ENCODE measurements around the gene TMBIM1.
"Not testable (repeated sequence)": the region's sequence is repeated elsewhere in the genome, so short reads cannot be mapped to it uniquely, and the experiment has no call there.

The TMBIM1 gene

DNA sequence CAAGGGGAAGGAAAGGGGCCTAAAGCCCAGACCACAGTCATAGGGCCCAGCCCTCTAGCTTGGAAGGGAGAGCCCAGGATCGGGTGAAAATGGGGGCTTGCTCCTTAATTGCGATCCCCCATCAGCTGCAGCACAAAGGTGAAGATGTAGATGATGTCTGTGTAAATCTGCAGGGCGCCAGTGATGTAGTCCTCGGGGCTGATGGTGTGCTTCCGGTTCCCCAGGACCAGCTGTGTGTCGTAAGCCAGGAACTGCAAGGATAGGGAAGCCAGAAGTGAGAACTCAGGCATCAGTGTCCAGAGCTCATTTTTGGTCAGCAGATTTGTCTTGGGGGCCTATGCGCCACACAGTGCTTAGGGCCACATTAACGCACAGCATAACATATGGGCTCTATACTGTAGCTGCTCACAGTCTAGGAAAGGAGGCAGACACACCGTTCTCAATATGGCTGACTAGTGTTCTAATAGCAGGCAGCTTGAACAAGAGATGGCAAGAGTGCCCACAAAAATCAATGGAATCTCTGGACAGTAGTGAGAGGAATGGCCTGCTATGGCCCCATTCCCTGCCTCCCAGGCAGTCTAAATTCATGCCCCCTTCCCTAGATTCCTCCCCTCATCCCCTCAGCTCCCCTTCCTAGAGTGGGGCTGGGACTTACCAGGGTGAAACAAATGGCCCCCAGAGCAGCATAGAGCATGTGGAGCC, 16.8 kb downstream of the TMBIM1 start:
- no peak overlapping the region for H3K27ac ChIP-seq (ENCODE audit: low read length)
- H3K36me3 ChIP-seq (ENCODE audit: control insufficient read depth in 1 of 2, insufficient read depth in 2 of 2, low read length in 2 of 2) = peaks cover 66 to 70% of the 10 kb centered on the region in 2 donors
- H3K9me3 ChIP-seq (ENCODE audit: control insufficient read depth in 1 of 2, low read length in 2 of 2) = no peaks in the 10 kb centered on the region
- H3K4me1 ChIP-seq (ENCODE audit: control insufficient read depth in 1 of 2, insufficient read depth in 2 of 2, low read length in 2 of 2) = peaks cover 12 to 32% of the 10 kb centered on the region in 2 donors
- H3K27me3 ChIP-seq (ENCODE audit: low read depth, low read length) = no peaks in the 10 kb centered on the region
- no peak overlapping the region for H3K4me3 ChIP-seq (ENCODE audit: low read depth in 1 of 2, low read length in 2 of 2)

- H3K4me1 ChIP-seq (ENCODE audit: control insufficient read depth in 1 of 2, insufficient read depth in 2 of 2, low read length in 2 of 2) = peaks cover 12 to 32% of the 10 kb centered on the region in 2 donors
- H3K36me3 ChIP-seq (ENCODE audit: control insufficient read depth in 1 of 2, insufficient read depth in 2 of 2, low read length in 2 of 2) = peaks cover 57 to 61% of the 10 kb centered on the region in 2 donors
- no peak overlapping the region for H3K27ac ChIP-seq (ENCODE audit: low read length)
Measured at GRCh38 chr2:218274586-218274985, 17.7 kb downstream of the TMBIM1 start.

DNA sequence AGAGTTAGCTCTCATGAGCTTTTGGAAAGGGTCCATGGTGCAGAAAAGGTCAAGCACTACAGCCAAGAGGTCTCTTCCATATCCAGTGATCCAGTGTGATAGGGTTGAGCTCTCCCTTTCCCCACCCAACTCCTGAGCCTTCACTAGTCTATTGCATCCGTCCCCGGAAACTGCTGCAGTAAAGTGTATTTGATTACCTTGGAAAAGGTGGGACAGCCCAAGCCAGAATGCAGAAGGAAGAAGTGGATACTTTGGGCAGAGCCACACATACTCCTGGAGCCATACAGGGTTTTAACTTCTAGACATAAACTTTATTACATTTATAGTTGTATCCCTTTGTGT, 18.4 kb downstream of the TMBIM1 start:
- H3K4me3 ChIP-seq (ENCODE audit: low read depth in 1 of 2, low read length in 2 of 2) = no peak overlapping the region
- peaks cover 50 to 54% of the 10 kb centered on the region in 2 donors for H3K36me3 ChIP-seq (ENCODE audit: control insufficient read depth in 1 of 2, insufficient read depth in 2 of 2, low read length in 2 of 2)
- no peaks in the 10 kb centered on the region for H3K9me3 ChIP-seq (ENCODE audit: control insufficient read depth in 1 of 2, low read length in 2 of 2)
- H3K27me3 ChIP-seq (ENCODE audit: low read depth, low read length) = no peaks in the 10 kb centered on the region
- H3K4me1 ChIP-seq (ENCODE audit: control insufficient read depth in 1 of 2, insufficient read depth in 2 of 2, low read length in 2 of 2) = peaks cover 16 to 34% of the 10 kb centered on the region in 2 donors
- H3K27ac ChIP-seq (ENCODE audit: low read length) = no peak overlapping the region

More at GRCh38 chr2:218274586-218274985, 17.7 kb downstream of the TMBIM1 start:
- no peaks in the 10 kb centered on the region for H3K9me3 ChIP-seq (ENCODE audit: control insufficient read depth in 1 of 2, low read length in 2 of 2)
- no peaks in the 10 kb centered on the region for H3K27me3 ChIP-seq (ENCODE audit: low read depth, low read length)
- H3K4me3 ChIP-seq (ENCODE audit: low read depth in 1 of 2, low read length in 2 of 2) = no peak overlapping the region

- Histone ChIP-seq H3K36me3 (ENCODE audit: control insufficient read depth in 1 of 2, insufficient read depth in 2 of 2, low read length in 2 of 2) (peaks cover 46 to 49% of the 10 kb centered on the region in 2 donors), H3K4me1 (ENCODE audit: control insufficient read depth in 1 of 2, insufficient read depth in 2 of 2, low read length in 2 of 2) (peaks cover 16 to 36% of the 10 kb centered on the region in 2 donors), H3K27ac (ENCODE audit: low read length) (peak overlapping the region; percentile 67)
- H3K27me3 ChIP-seq (ENCODE audit: low read depth, low read length); H3K9me3 ChIP-seq (ENCODE audit: control insufficient read depth in 1 of 2, low read length in 2 of 2); H3K4me3 ChIP-seq (ENCODE audit: low read depth in 1 of 2, low read length in 2 of 2): not testable (repeated sequence)
Measured at GRCh38 chr2:218273214-218273907, 18.9 kb downstream of the TMBIM1 start.

DNA sequence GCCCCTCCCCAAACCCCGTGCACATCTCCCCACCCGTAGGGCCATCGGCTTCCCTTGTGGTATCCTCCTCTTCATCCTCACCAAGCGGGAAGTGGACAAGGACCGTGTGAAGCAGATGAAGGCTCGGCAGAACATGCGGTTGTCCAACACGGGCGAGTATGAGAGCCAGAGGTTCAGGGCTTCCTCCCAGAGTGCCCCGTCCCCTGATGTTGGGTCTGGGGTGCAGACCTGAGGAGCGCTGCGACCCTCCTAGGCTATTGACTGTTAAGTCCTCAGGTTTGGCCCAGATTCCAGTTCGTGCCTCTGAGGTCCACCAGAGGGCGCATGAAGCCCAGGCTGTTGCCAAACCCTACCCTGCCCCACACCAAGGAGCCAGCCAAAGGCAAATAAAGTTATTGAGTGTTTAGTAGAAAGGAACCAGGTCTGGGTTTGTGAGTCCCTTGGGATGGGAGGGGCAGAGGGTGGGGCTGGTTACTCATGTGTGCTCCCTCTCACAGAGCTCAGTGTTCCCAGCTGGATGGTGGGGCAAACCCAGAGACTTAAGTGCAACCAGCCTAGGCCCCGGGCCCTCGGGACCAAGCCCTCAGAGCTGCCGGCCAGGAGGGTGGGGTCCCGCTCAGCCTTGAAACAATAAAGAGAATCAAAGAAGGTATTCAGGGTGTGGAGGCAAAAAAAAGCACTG, 19.6 kb downstream of the TMBIM1 start:
- Histone ChIP-seq H3K36me3 (ENCODE audit: control insufficient read depth in 1 of 2, insufficient read depth in 2 of 2, low read length in 2 of 2) (peaks cover 40 to 42% of the 10 kb centered on the region in 2 donors), H3K4me1 (ENCODE audit: control insufficient read depth in 1 of 2, insufficient read depth in 2 of 2, low read length in 2 of 2) (peaks cover 16 to 37% of the 10 kb centered on the region in 2 donors), H3K27ac (ENCODE audit: low read length) (peak overlapping the region; percentile 82), H3K4me3 (ENCODE audit: low read depth in 1 of 2, low read length in 2 of 2) (peak overlapping the region in 1 of 2 donors; percentile 3), H3K9me3 (ENCODE audit: control insufficient read depth in 1 of 2, low read length in 2 of 2) (no peaks in the 10 kb centered on the region), H3K27me3 (ENCODE audit: low read depth, low read length) (no peaks in the 10 kb centered on the region)

DNA sequence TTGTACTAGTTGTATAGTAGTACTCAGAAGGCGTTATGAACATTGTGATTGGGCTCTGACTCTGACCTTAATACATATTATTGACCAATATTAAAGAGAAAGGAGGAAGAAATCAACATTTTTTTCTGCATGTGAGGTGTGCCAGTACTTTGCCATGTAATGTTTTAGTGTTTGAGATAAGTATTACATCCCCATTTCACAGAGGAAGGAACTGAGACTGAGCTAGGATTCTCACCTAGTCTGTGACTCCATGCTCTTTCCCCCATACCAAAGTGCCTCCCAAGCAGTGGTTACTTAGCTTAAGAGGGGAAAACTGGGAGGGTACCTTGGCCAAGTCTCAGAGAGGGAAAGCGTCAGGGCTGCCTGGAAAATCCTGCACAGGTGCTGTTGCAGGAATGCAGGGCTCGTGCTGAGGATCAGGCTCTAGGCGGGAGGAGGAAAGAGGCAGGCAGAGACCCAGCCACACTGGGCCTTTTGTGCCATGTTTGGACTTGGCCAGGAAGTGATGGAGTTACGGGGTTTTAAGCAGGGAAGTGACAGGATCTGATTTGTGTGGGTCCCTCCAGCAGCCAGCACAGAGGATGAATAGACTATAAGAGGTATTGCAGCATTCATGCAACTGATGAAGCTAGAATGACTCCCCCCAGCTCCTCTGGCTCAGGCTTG, 20.3 kb downstream of the TMBIM1 start:
- Histone ChIP-seq H3K9me3 (ENCODE audit: control insufficient read depth in 1 of 2, low read length in 2 of 2) (no peaks in the 10 kb centered on the region), H3K27ac (ENCODE audit: low read length) (peak overlapping the region; percentile 82), H3K36me3 (ENCODE audit: control insufficient read depth in 1 of 2, insufficient read depth in 2 of 2, low read length in 2 of 2) (peaks cover 40 to 41% of the 10 kb centered on the region in 2 donors), H3K27me3 (ENCODE audit: low read depth, low read length) (no peaks in the 10 kb centered on the region), H3K4me1 (ENCODE audit: control insufficient read depth in 1 of 2, insufficient read depth in 2 of 2, low read length in 2 of 2) (peaks cover 16 to 40% of the 10 kb centered on the region in 2 donors), H3K4me3 (ENCODE audit: low read depth in 1 of 2, low read length in 2 of 2) (peak overlapping the region; percentile 91 to 96)

DNA sequence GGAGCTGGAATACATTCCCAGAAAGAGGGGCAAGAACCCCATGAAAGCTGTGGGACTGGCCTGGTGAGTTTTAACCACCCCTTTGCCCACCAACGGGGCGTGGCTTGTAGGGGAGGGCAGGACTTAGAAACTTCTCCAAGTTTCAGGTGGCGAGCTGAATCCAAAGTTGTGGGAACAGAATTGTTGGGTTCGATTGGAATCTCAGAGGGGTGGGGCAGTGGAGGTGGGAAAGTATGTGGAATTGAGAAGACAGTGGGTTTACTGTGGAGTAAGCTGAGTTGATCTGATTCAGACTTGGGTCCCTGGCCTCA, 20.9 kb downstream of the TMBIM1 start:
- no peaks in the 10 kb centered on the region for H3K27me3 ChIP-seq (ENCODE audit: low read depth, low read length)
- H3K4me3 ChIP-seq (ENCODE audit: low read depth in 1 of 2, low read length in 2 of 2) = peak overlapping the region; percentile 91 to 96
- H3K9me3 ChIP-seq (ENCODE audit: control insufficient read depth in 1 of 2, low read length in 2 of 2) = no peaks in the 10 kb centered on the region
- peaks cover 16 to 40% of the 10 kb centered on the region in 2 donors for H3K4me1 ChIP-seq (ENCODE audit: control insufficient read depth in 1 of 2, insufficient read depth in 2 of 2, low read length in 2 of 2)
- H3K27ac ChIP-seq (ENCODE audit: low read length) = peak overlapping the region; percentile 82
- H3K36me3 ChIP-seq (ENCODE audit: control insufficient read depth in 1 of 2, insufficient read depth in 2 of 2, low read length in 2 of 2) = peaks cover 40 to 41% of the 10 kb centered on the region in 2 donors

DNA sequence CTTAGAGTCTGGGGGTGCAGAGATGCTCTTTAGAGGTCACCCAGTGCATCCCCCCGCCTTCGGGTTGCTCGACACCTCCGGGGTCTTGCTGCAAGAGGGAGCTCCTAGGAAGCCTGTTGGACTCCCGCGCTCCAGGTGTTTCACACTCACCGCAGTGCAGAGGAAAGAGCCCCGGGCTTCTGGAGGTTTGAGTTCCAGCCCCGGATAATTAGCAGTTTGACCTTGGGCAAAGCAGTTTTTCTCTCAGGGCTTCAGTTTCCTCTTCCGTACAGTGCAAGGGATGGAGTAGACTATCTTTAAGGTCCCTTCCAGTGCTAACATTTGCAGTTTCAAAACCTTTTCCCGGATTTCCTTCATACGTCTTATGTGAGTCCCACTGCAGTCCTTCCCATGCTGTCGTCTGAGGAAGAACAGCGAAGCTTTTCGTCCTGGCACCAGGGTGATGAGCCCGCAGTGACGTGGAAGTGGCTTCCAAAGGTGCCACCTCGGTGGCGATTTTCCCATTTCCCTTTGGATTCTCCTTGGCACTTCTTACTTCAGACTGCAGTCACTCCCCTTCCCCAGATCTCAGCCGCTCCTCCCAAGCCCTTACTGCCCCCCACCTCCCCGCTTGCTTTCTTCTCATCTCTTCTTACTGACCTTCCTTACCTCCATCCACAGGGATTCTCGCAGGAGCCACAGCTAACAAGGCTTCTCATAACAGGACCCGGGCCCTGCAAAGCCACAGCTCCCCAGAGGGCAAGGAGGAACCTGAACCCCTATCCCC, 21.4 kb downstream of the TMBIM1 start:
- Histone ChIP-seq H3K27ac (ENCODE audit: low read length) (peak overlapping the region; percentile 82), H3K4me1 (ENCODE audit: control insufficient read depth in 1 of 2, insufficient read depth in 2 of 2, low read length in 2 of 2) (peaks cover 16 to 40% of the 10 kb centered on the region in 2 donors), H3K9me3 (ENCODE audit: control insufficient read depth in 1 of 2, low read length in 2 of 2) (no peaks in the 10 kb centered on the region), H3K36me3 (ENCODE audit: control insufficient read depth in 1 of 2, insufficient read depth in 2 of 2, low read length in 2 of 2) (peaks cover 40 to 41% of the 10 kb centered on the region in 2 donors), H3K27me3 (ENCODE audit: low read depth, low read length) (no peaks in the 10 kb centered on the region), H3K4me3 (ENCODE audit: low read depth in 1 of 2, low read length in 2 of 2) (peak overlapping the region; percentile 91 to 96)

DNA sequence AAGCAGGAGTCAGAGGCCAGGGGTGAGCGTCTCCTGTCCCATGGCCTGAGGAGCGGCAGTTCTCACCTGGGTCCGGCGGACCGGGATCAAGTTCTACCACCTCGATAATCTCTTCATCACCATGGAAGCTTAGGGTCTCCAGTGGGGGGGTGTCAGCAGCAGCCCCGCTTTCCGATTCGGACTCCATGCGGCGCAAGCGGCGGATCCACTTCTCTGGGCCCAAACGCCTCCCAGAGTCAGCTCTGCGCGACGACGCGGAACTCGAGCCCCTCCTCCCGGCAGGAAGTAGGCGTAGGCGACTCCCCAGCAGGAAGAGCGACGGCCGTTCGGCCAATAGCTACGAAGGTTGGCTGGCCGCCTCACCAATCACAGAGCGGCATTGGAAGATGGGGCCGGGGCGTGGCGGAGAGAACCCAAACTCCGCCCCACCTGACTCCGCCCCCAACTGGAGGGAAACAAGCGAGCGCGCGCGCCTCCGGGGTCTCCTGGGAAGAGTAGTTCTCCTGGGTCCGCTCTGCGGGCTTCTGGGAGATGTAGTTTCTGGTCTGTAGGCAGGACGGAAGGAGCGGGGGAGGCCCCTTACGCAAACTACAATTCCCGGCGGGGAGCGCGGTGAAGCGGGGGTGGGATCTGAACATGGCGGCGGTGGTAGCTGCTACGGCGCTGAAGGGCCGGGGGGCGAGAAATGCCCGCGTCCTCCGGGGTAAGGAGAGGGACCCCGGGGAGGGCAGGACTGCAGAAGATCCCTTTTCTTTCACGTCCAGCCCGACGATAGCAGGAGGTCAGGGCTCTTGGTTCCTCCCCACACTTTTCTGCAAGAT, 22.2 kb downstream of the TMBIM1 start, which contains the start of the genes AAMP and PNKD:
Gene AAMP (minus strand): TSS at position 238 of the 821 bp plus-strand sequence. CDS start 51 bp downstream, at position 187.
Gene PNKD (plus strand): TSS at position 620 of the 821 bp plus-strand sequence. CDS start 17 bp downstream, at position 637.
- peaks cover 40 to 41% of the 10 kb centered on the region in 2 donors for H3K36me3 ChIP-seq (ENCODE audit: control insufficient read depth in 1 of 2, insufficient read depth in 2 of 2, low read length in 2 of 2)

GRCh38 chr2:218267259-218267658, 25.0 kb downstream of the TMBIM1 start:
- H3K36me3 ChIP-seq (ENCODE audit: control insufficient read depth in 1 of 2, insufficient read depth in 2 of 2, low read length in 2 of 2) = peaks cover 37 to 40% of the 10 kb centered on the region in 2 donors
- H3K4me1 ChIP-seq (ENCODE audit: control insufficient read depth in 1 of 2, insufficient read depth in 2 of 2, low read length in 2 of 2) = peaks cover 29 to 51% of the 10 kb centered on the region in 2 donors
- no peak overlapping the region for H3K27ac ChIP-seq (ENCODE audit: low read length)
- H3K4me3 ChIP-seq (ENCODE audit: low read depth in 1 of 2, low read length in 2 of 2) = no peak overlapping the region
- H3K27me3 ChIP-seq (ENCODE audit: low read depth, low read length) = no peaks in the 10 kb centered on the region
- no peaks in the 10 kb centered on the region for H3K9me3 ChIP-seq (ENCODE audit: control insufficient read depth in 1 of 2, low read length in 2 of 2)

More for the DNA sequence above, 22.2 kb downstream of the TMBIM1 start, which contains the start of the genes AAMP and PNKD:
- Histone ChIP-seq H3K27me3 (ENCODE audit: low read depth, low read length) (no peaks in the 10 kb centered on the region), H3K4me3 (ENCODE audit: low read depth in 1 of 2, low read length in 2 of 2) (peak within 1 kb of the TSS; percentile 95 to 96), H3K4me1 (ENCODE audit: control insufficient read depth in 1 of 2, insufficient read depth in 2 of 2, low read length in 2 of 2) (peaks cover 16 to 40% of the 10 kb centered on the region in 2 donors), H3K27ac (ENCODE audit: low read length) (peak within 1 kb of the TSS; percentile 82), H3K9me3 (ENCODE audit: control insufficient read depth in 1 of 2, low read length in 2 of 2) (no peaks in the 10 kb centered on the region)
